HG03064 (cell line): ENCODE measurements around the gene ABAT.
"Not testable (repeated sequence)": the region's sequence is repeated elsewhere in the genome, so short reads cannot be mapped to it uniquely, and the experiment has no call there.

Source experiments
- ATAC-seq: cut with Tn5 transposase; IDR thresholded peaks from one replicate; pipeline ENCODE4 v1.9.1; 2021; ENCODE audit warnings: low read depth; ENCODE audit not compliant: unreplicated experiment

The ABAT gene

GRCh38 chr16:8739151-8739550 lies 64.7 kb downstream of the ABAT start:
- ATAC-seq = no peak

DNA sequence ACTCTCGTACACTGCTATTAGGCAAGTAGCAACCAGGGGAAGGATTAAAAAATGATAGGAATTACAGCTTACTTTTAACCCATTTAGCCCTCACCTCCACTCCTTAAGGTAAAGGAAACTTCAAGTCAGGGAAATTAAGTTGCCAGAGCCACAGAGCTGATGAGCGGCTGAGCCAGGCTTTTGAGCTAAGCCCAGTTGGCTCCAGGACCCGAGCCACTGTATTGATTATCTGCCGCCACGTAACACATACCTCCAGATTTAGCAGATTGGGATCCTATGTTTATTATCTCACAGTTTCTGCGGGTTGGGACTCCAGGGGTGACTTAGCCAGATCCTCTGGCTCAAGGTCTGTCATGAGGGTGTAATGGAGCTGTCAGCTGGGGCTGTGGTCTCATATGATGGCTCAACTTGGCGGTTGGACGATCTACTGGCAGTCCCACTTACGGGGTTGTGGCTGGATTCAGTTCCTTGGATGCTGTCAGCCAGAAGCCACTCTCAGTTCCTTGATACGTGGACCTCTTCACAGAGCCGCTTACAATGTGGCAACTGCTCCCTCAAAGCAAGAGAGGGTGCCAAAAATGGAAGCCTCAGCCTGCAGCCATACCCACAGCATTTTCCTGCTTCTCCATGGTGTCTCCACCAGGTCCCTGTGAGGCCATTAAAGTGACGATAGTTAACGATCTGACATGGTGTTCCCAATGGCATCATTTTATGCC lies 65.7 kb downstream of the ABAT start:
- ATAC-seq = no peak

DNA sequence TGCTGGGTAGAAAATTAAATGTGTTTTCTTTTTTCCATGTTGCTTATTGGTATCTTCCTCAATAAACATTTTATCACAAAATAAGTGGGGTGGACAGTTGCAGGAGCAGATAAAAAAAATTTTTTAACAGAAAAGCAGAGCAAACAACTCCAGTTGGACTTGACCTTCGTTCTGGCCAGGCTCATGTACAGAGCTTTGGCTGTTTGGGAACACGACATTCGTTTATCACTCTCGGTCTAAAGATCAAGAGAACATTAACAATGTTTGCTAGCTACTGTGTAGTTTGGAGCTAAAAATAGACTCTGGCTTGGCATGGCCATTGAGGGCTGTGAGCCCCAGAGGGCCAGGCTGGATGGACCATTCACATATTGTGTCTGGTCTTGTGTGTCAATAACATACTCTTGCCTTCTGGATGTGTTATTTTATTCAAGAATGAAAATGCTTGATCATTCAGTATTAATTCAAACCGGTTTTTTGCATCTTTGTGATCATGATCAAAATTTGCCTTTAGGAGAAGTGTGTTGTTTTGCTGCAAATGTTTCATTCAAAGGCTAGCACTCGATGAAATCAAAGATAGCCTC lies 66.4 kb downstream of the ABAT start:
- no peak for ATAC-seq

GRCh38 chr16:8741636-8742035 lies 67.2 kb downstream of the ABAT start:
- ATAC-seq = no peak

- ATAC-seq = no peak
Observed at GRCh38 chr16:8742068-8742467, 67.7 kb downstream of the ABAT start.

DNA sequence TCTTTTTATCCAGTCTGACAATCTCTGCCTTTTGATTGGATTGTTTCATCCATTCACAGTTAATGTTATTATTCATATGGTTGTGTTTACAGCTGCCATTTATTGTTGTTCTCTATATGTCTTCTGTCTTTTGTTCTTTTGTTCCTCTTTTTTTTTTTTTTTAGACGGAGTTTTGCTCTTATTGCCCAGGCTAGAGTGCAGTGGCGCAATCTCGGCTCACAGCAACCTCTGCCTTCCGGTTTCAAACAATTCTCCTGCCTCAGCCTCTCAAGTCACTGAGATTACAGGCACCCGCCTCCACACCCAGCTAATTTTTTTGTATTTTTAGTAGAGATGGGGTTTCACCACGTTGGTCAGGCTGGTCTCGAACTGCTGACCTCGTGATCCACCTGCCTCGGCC lies 74.5 kb downstream of the ABAT start:
- ATAC-seq = not testable (repeated sequence)

DNA sequence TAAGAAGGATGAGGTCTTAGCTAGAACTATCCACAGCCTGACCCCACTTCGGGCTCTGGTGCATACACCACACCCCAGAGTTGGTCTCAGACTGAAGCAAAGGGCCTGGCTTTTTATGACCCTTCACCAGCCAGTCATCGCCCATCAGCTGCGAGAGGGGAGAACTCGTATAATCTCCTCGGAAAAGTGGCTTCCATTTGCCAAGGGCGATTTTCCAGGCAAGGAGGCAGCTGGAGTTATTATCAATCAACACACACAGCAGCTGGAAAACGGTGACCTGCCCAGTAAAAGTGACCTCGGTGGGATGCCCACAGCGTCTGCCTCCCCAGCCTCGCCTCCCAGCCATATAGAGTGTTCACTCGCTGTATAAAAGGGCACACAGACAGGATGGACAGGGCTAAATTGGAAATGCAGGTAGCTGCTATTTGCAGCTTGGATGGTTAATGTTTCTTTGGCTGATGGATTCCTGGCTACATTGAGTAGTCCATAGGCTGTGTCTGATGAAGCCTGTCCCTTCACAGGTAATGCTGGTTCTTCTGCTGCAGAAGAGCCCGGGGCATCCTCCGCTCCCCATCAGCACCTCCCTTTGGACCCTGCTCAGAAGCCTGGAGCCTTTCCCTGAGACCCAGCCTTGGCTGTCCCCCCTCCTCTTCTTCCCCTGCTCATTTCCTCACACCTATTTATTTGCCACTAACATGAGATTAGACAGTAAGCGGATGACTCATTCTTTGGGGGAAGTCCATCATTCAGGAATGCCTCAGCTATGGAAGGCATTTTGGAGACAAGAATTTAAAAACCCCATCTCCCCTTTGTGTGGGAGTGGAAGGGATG lies 77.3 kb downstream of the ABAT start:
- ATAC-seq = no peak

DNA sequence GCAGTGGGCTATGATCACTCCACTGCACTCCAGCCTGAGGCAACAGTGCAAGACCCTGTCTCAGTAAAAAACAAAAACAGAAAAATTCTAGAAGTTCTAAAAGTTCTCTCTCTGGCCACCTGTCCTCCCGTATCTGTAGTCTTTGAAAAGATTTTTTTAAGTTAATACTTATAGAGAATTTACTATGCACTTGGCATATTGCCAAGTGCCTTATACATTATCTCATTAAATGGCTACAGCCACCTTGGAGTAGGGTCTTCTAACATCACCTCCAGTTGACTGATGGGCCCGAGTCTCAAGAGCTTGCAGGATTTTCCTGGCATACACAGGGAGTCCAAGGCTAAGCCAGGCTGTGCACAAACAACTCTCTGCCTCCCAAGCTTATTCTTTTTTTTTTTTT lies 78.3 kb downstream of the ABAT start:
- no peak for ATAC-seq

DNA sequence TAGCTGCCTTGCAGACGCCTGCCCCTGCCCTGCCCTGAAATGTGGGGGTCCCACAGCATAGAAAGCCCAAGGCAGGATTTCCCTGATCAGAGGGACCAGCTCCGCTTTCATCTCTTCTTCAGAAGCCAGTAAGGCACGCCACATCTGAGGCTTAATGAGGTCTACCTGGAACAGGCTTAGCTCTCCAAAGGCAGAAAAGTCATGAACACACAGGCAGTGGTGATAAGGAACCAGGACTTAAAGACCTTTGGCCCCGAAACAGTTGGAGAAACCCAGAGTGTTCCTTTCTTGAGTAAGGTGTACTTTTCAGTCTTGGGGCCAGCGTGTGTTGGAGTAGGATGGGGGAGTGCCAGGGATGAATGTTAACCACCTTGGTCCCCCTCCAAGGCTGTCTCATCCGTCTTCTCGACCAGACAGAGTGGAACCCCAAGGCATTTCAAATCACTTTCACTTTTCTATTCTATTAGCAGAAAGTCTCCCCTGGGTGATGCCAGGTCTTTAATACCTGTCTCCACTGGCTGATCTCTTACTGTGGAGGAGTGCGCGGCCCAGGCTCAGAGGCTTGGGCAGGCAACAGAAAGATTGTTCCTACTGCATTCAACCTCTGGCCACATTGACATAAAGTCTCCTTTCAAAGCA lies 79.1 kb downstream of the ABAT start:
- no peak for ATAC-seq

GRCh38 chr16:8756755-8757154 lies 82.3 kb downstream of the ABAT start:
- ATAC-seq = no peak

DNA sequence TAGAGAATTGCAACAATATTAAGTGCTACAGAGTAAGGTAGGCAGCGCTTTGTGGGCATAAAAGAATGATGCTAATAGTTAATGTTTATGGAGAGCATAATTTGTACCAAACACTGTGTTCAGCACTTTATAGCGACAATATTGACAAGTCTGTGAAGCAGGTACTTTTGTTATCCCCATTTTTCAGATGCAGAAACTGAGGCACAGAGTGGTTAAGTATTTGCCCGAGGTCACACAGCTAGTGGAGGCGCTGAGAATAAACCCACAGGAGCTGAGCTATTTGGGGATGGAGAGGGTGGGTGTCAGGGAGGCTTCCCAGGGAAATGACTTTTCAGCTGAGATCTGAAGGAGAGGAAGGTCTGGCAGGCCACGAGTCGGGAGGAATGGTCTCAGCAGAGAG lies 83.6 kb downstream of the ABAT start:
- ATAC-seq = no peak

DNA sequence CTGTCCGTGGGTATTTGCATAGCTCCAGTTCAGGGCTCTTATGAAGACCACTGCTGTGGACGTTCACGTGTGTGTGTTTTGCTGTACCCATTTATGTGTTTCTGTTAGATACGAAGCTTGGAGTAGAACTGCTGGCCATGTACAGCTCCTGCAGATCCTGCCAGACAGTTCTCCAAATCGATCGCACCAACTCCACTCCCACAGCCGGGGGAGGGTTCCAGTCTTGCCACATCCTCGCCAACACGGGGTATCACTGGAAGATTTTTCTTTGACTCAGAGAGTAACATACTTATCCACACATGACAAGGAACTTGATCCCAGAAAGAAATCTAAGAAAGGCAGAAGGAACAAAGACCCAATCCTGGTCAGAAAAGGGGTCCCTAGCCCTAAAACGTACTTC lies 85.6 kb downstream of the ABAT start:
- no peak for ATAC-seq

GRCh38 chr16:8761078-8761477 lies 86.7 kb downstream of the ABAT start:
- ATAC-seq = no peak

DNA sequence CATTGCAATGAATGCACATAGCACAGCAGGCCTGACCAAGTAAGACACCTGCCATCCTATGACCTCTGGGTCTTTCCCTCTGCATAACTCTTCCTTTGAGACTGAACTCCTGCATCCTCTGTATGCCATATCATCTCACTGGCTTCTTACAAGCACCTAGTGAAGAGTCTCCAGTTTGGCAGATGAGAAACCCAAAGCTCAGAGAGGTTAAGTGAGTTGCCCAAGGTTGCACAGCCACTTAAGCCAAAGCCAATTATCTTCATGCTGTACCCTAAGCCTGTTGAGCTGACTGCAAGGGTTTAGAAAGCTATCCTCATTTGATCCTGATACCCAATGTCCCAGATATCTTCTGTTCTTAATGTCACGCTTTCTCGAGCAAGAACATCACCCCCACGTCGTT lies 87.8 kb downstream of the ABAT start:
- ATAC-seq = no peak

DNA sequence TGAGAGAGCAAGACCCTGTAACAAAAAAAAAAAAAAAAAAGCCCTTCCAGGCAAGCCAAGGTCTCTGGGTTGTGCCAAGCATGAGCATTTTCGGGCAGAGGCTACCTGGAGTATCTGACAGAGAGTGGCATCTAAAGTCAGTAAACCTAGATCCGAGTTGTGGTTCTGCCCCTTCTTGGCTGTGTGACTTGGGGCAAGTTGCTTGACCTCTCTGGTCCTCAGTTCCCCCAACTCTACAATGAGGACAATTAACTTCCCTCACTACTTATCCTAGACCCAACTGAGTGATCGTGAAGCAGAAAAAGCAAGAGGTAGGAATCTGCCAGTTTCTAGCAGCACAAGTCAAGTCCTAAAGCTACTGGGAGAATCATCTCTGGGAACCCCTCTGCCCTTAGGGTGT lies 88.7 kb downstream of the ABAT start:
- ATAC-seq = no peak

- no peak for ATAC-seq
Observed at GRCh38 chr16:8763899-8764298, 89.5 kb downstream of the ABAT start.

GRCh38 chr16:8764525-8765250 lies 90.3 kb downstream of the ABAT start:
- no peak for ATAC-seq

- no peak for ATAC-seq
Observed at GRCh38 chr16:8767176-8767575, 92.8 kb downstream of the ABAT start.

DNA sequence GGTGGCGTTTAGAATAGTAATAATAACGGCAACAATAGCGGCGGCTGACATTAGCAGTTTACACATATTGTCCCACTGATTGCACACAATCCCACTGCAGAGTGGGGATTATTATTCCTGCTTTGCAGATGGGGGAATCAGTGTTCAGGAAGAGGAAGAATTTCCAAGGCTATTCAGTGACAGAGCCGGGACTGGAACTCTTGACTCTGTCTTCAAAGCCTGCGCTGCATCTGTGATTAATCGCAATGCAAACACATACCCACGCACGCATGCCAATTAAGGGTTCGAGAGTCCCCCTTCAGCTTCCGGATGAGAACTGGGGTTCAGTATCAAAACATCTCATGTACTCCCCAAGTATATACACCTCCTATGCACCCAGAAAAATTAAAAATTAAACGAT lies 93.9 kb downstream of the ABAT start:
- ATAC-seq = no peak

- ATAC-seq = no peak
Observed at GRCh38 chr16:8768692-8769091, 94.3 kb downstream of the ABAT start.

GRCh38 chr16:8773537-8773936 lies 99.1 kb downstream of the ABAT start:
- ATAC-seq = no peak
